H9 (cell line): ENCODE data around the gene BZW2. TPM values are rescaled to one million over a fixed set of nuclear protein-coding genes. Genes with fewer than 3 reads are reported as not detected.

Experiments used
- DNase-seq: peaks from one replicate; pipeline ENCODE4 v3.0.0-alpha.2; 2017
- H2AFZ ChIP-seq: one replicate; pipeline ENCODE4 v1.6.1; 2013; ENCODE audit warnings: mild to moderate bottlenecking, low read length, control low read depth, moderate library complexity
- H2AK5ac ChIP-seq: 2 replicates; pipeline ENCODE4 v1.6.1; 2013; ENCODE audit warnings: low read length, control low read depth, mixed read lengths; ENCODE audit not compliant: insufficient read length
- H2BK120ac ChIP-seq: one replicate; pipeline ENCODE4 v1.6.1; 2013; ENCODE audit warnings: low read depth, mild to moderate bottlenecking, low read length, control low read depth, inconsistent platforms; ENCODE audit not compliant: poor library complexity, severe bottlenecking
- H2BK12ac ChIP-seq: 2 replicates; pipeline ENCODE4 v1.6.1; 2013; ENCODE audit warnings: low read length, control low read depth, mixed read lengths, low read depth; ENCODE audit not compliant: insufficient read length
- H2BK15ac ChIP-seq: 2 replicates; pipeline ENCODE4 v1.6.1; 2013; ENCODE audit warnings: low read depth, low read length, control low read depth
- H2BK20ac ChIP-seq: one replicate; pipeline ENCODE4 v1.6.1; 2013; ENCODE audit warnings: low read depth, mild to moderate bottlenecking, low read length, control low read depth, inconsistent platforms; ENCODE audit not compliant: poor library complexity, severe bottlenecking
- H2BK5ac ChIP-seq: 2 replicates; pipeline ENCODE4 v1.6.1; 2013; ENCODE audit warnings: low read length, control low read depth, mixed read lengths; ENCODE audit not compliant: insufficient read length
- H3K14ac ChIP-seq: 2 replicates; pipeline ENCODE4 v1.6.1; 2013; ENCODE audit warnings: low read length, control low read depth; ENCODE audit not compliant: insufficient read depth
- H3K18ac ChIP-seq: 2 replicates; pipeline ENCODE4 v1.6.1; 2013; ENCODE audit warnings: low read depth, mild to moderate bottlenecking, mixed read lengths, low read length, control low read depth; ENCODE audit not compliant: insufficient read length
- H3K23ac ChIP-seq: 2 replicates; pipeline ENCODE4 v1.6.1; 2013; ENCODE audit warnings: low read length, control low read depth, mixed read lengths, low read depth; ENCODE audit not compliant: insufficient read length
- H3K23me2 ChIP-seq: 2 replicates; pipeline ENCODE4 v1.6.1; 2013; ENCODE audit warnings: low read depth, mild to moderate bottlenecking, mixed read lengths, low read length, control low read depth; ENCODE audit not compliant: insufficient read length, poor library complexity, severe bottlenecking
- H3K27ac ChIP-seq: 2 replicates; pipeline ENCODE4 v1.5.1; 2013; ENCODE audit warnings: low read length, control low read depth, mixed read lengths, low read depth; ENCODE audit not compliant: insufficient read length
- H3K27me3 ChIP-seq: 2 replicates; pipeline ENCODE4 v1.6.1; 2013; ENCODE audit warnings: low read length, control low read depth, inconsistent platforms; ENCODE audit not compliant: insufficient read depth
- H3K4ac ChIP-seq: 2 replicates; pipeline ENCODE4 v1.6.1; 2013; ENCODE audit warnings: low read depth, mild to moderate bottlenecking, control low read depth, inconsistent platforms, low read length, moderate library complexity
- H3K4me1 ChIP-seq: 2 replicates; pipeline ENCODE4 v1.6.1; 2013; ENCODE audit warnings: low read length, control low read depth, inconsistent platforms; ENCODE audit not compliant: insufficient read depth
- H3K4me2 ChIP-seq: 2 replicates; pipeline ENCODE4 v1.6.1; 2013; ENCODE audit warnings: low read length, control low read depth, mixed read lengths; ENCODE audit not compliant: insufficient read length, insufficient read depth
- H3K56ac ChIP-seq: 2 replicates; pipeline ENCODE4 v1.6.1; 2013; ENCODE audit warnings: low read depth, mild to moderate bottlenecking, mixed read lengths, low read length, control low read depth; ENCODE audit not compliant: insufficient read length
- H3K79me1 ChIP-seq: 2 replicates; pipeline ENCODE4 v1.6.1; 2013; ENCODE audit warnings: low read depth, mild to moderate bottlenecking, moderate library complexity, low read length, control low read depth, inconsistent platforms; ENCODE audit not compliant: insufficient read depth, poor library complexity, severe bottlenecking
- H3K79me2 ChIP-seq: 2 replicates; pipeline ENCODE4 v1.6.1; 2013; ENCODE audit warnings: low read length, control low read depth, inconsistent platforms; ENCODE audit not compliant: insufficient read depth
- H3K9ac ChIP-seq: 2 replicates; pipeline ENCODE4 v1.6.1; 2013; ENCODE audit warnings: low read length, control low read depth, mixed read lengths; ENCODE audit not compliant: insufficient read length; ENCODE audit errors: extremely low read depth
- H3K9me3 ChIP-seq: one replicate; pipeline ENCODE4 v1.6.1; 2013; ENCODE audit warnings: low read depth, low read length, inconsistent platforms; ENCODE audit not compliant: control insufficient read depth
- H3T11ph ChIP-seq: one replicate; pipeline ENCODE4 v1.6.1; 2013; ENCODE audit warnings: mild to moderate bottlenecking, low read length, control low read depth, inconsistent platforms
- H4K20me1 ChIP-seq: one replicate; pipeline ENCODE4 v1.6.1; 2013; ENCODE audit not compliant: control insufficient read depth, insufficient read length, insufficient read depth
- H4K5ac ChIP-seq: 2 replicates; pipeline ENCODE4 v1.6.1; 2013; ENCODE audit warnings: low read depth, mild to moderate bottlenecking, mixed read lengths, low read length, control low read depth; ENCODE audit not compliant: insufficient read length
- H4K8ac ChIP-seq: replicated peaks from 2 replicates; pipeline ENCODE4 v1.6.1; 2013; ENCODE audit warnings: low read length, control low read depth, mixed read lengths, low read depth; ENCODE audit not compliant: insufficient read length
- H4K91ac ChIP-seq: 2 replicates; pipeline ENCODE4 v1.6.1; 2013; ENCODE audit warnings: low read depth, mild to moderate bottlenecking, moderate library complexity, mixed read lengths, low read length, control low read depth; ENCODE audit not compliant: insufficient read length
- H3K27ac Mint-ChIP-seq, 3 experiments: 2 replicates in 2 of 3; 3 replicates in 1 of 3; pipeline ENCODE4 v1.8.0; 2020 to 2021; ENCODE audit warnings: mixed read lengths in 3 of 3, mild to moderate bottlenecking in 1 of 3, moderate library complexity in 1 of 3
- H3K27me3 Mint-ChIP-seq: 2 replicates; pipeline ENCODE4 v1.8.0; 2021; ENCODE audit warnings: low read depth, mild to moderate bottlenecking, moderate library complexity, mixed read lengths
- H3K36me3 Mint-ChIP-seq, 3 experiments: 2 replicates in 2 of 3; 3 replicates in 1 of 3; pipeline ENCODE4 v1.8.0; 2020 to 2021; ENCODE audit warnings: low read depth in 3 of 3, mixed read lengths in 3 of 3; ENCODE audit not compliant: insufficient read depth in 1 of 3
- H3K4me1 Mint-ChIP-seq, 2 experiments: 2 replicates each; pipeline ENCODE4 v1.8.0; 2020; ENCODE audit warnings: mixed read lengths in 2 of 2
- H3K4me3 Mint-ChIP-seq, 2 experiments: 2 replicates in 1 of 2; 3 replicates in 1 of 2; pipeline ENCODE4 v1.8.0; 2020 to 2021; ENCODE audit warnings: mild to moderate bottlenecking in 2 of 2, mixed read lengths in 2 of 2, moderate library complexity in 1 of 2
- H3K9me3 Mint-ChIP-seq, 2 experiments: 2 replicates in 1 of 2; 3 replicates in 1 of 2; pipeline ENCODE4 v1.8.0; 2020; ENCODE audit warnings: mild to moderate bottlenecking in 2 of 2, mixed read lengths in 2 of 2, moderate library complexity in 1 of 2
- WGBS: extraction: QIAGEN DNeasy Blood & Tissue Kit; methylation state at CpG from one replicate; pipeline ENCODE4 v1.1.7; 2013; ENCODE audit warnings: missing lambda C conversion rate, low lambda C conversion rate, mixed read lengths; ENCODE audit not compliant: insufficient read length; ENCODE audit errors: extremely low coverage; 5-methylcytosine and 5-hydroxymethylcytosine counted together
- total RNA-seq: library from RNA; stranded (reverse); gene quantifications from 2 replicates; pipeline ENCODE4 v1.2.1, GENCODE V29; 2021
- TF ChIP-seq, protein P1 (sequence below): fragments of 200-600 bp; sonication (generic); conservative IDR thresholded peaks from 3 replicates; pipeline ENCODE4 v1.8.0; 2021; ENCODE audit warnings: antibody characterized with exemption, mild to moderate bottlenecking

The BZW2 gene
- total RNA-seq, 1 experiment from 2014 or later: 64.6 TPM

DNA sequence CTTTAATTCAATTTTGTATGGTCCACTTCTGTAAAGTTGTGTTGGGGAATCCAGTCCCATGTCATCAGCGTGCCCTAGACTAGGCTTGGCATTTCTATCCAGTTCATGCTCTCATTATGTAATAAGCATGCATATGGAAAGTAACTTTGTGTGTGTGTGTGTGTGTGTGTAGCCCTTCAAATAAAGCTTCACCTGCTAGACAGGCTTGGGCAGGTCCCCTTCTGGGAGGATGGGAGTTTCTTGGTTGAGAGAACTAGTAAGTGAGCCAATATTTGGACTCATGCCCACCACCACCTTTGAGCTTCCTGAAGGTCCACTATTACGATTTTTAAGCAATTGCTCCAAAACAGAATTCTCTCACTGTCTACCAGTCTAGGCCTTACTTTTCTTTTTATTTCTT is 6.9 kb downstream of the BZW2 start:
- Histone ChIP-seq H3K4ac (no peak overlapping the region), H2BK20ac (no peak overlapping the region), H2BK15ac (no peak overlapping the region), H2BK5ac (no peak overlapping the region), H3T11ph (no peak overlapping the region), H4K8ac (no peak overlapping the region), H3K9ac (no peak overlapping the region), H3K18ac (no peak overlapping the region), H3K9me3 (no peaks in the 10 kb centered on the region), H3K27ac (no peak overlapping the region), H3K23me2 (no peaks in the 10 kb centered on the region), H3K4me1 (peaks cover 6% of the 10 kb centered on the region; the same call in 1 of the 2 replicates), H3K56ac (no peak overlapping the region), H3K14ac (no peak overlapping the region), H3K79me2 (peaks cover 26% of the 10 kb centered on the region; the same call in 1 of the 2 replicates), H2BK12ac (no peak overlapping the region), H4K20me1 (no peaks in the 10 kb centered on the region), H2AFZ (no peak overlapping the region), H3K4me2 (no peak overlapping the region), H4K91ac (no peak overlapping the region), H4K5ac (no peak overlapping the region), H3K23ac (no peak overlapping the region), H2BK120ac (no peak overlapping the region), H3K79me1 (no peaks in the 10 kb centered on the region), H3K27me3 (no peaks in the 10 kb centered on the region), H2AK5ac (no peak overlapping the region)
- H3K36me3 Mint-ChIP-seq: peaks cover 0 to 2% (median 0%) of the 10 kb centered on the region in 3 experiments; a peak in 1 of 7 replicates
- TF ChIP-seq, protein P1, sequence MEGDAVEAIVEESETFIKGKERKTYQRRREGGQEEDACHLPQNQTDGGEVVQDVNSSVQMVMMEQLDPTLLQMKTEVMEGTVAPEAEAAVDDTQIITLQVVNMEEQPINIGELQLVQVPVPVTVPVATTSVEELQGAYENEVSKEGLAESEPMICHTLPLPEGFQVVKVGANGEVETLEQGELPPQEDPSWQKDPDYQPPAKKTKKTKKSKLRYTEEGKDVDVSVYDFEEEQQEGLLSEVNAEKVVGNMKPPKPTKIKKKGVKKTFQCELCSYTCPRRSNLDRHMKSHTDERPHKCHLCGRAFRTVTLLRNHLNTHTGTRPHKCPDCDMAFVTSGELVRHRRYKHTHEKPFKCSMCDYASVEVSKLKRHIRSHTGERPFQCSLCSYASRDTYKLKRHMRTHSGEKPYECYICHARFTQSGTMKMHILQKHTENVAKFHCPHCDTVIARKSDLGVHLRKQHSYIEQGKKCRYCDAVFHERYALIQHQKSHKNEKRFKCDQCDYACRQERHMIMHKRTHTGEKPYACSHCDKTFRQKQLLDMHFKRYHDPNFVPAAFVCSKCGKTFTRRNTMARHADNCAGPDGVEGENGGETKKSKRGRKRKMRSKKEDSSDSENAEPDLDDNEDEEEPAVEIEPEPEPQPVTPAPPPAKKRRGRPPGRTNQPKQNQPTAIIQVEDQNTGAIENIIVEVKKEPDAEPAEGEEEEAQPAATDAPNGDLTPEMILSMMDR: no peak
- H3K27ac Mint-ChIP-seq: peak overlapping the region in 1 of 3 experiments; percentile 80; a peak in 2 of 7 replicates
- no CpG with 5 or more reads among the region's 2 CpGs for WGBS
- no peak for DNase-seq
- H3K9me3 Mint-ChIP-seq: no peaks in the 10 kb centered on the region
- no peaks in the 10 kb centered on the region for H3K27me3 Mint-ChIP-seq
- H3K4me3 Mint-ChIP-seq: no peak overlapping the region
- peaks cover 30 to 33% of the 10 kb centered on the region in 2 experiments for H3K4me1 Mint-ChIP-seq
